Heart left ventricle (tissue), 13 donors: Measurements from ENCODE around the gene MRGPRE.

Experiments
- CTCF ChIP-seq, 12 donors: fragments of 200-600 bp; sonication (generic) in 4 of 12; IDR thresholded peaks; one replicate each; pipeline versions ENCODE4 v1.5.0 to v1.8.0; 2018 to 2022; ENCODE audit warnings: antibody characterized with exemption in 12 of 12, mild to moderate bottlenecking in 5 of 12
- POLR2A ChIP-seq, 2 donors: fragments of 450-650 bp; IDR thresholded peaks; one replicate each; pipeline ENCODE4 v1.6.1; 2017; ENCODE audit warnings: antibody characterized with exemption in 2 of 2, mild to moderate bottlenecking in 2 of 2, moderate library complexity in 2 of 2
- donor health status: ischemic (EF 13 %, LVEDD 7.1; RV severe dilation, severe dysfunction).
- donor health status: DM: no; HTN: yes; CAD: no.
- donor health status: DM: no; HTN: no; CAD: no.
- donor health status: ischemic (EF 25% LVEDD 6.9; RV normal size, moderate dysfunction).
- donor health status: ischemic (EF 25% LVEDD 5.7; RV mildly dilated, moderate dysfunction).
- donor health status: ischemic (EF 35%, LVEDD 5.7; RV mildly dilated, moderate dysfunction).
- donor health status: nonischemic (EF 11% LVEDD 7.7; RV severe dilation, severe dysfunction).
- donor health status: DM: yes; HTN: yes; CAD: no.
- donor health status: PGD.
- donor health status: ischemic (EF 29% LVEDD 5.4; RV normal size, mild dysfunction).
- donor health status: nonischemic (EF 23%, LVEDD 6.1; RV moderate dilation, normal function).

- no peak for TF ChIP-seq CTCF (IDR thresholded peaks at IDR 0.05)
- TF ChIP-seq POLR2A (IDR thresholded peaks at IDR 0.05): no peak
Measured at GRCh38 chr11:3222941-3223915, 9.0 kb downstream of the MRGPRE start.
